Nephron progenitor cell (in vitro differentiated cells): ENCODE data around the gene TSPAN10.

ENCODE experiments used
- DNase-seq: peaks from one replicate; pipeline ENCODE4 v3.0.0; 2021
- H3K27ac Mint-ChIP-seq: 2 replicates; pipeline ENCODE4 v1.8.0; 2021; ENCODE audit warnings: mild to moderate bottlenecking, moderate library complexity, mixed read lengths
- H3K27me3 Mint-ChIP-seq: 2 replicates; pipeline ENCODE4 v1.8.0; 2021; ENCODE audit warnings: mild to moderate bottlenecking, low read depth, mixed read lengths; ENCODE audit not compliant: poor library complexity
- H3K36me3 Mint-ChIP-seq: 2 replicates; pipeline ENCODE4 v1.8.0; 2021; ENCODE audit warnings: low read depth, mixed read lengths
- H3K4me1 Mint-ChIP-seq: 2 replicates; pipeline ENCODE4 v1.8.0; 2021; ENCODE audit warnings: mixed read lengths
- H3K4me3 Mint-ChIP-seq: 2 replicates; pipeline ENCODE4 v1.8.0; 2021; ENCODE audit warnings: mild to moderate bottlenecking, moderate library complexity, mixed read lengths
- H3K9me3 Mint-ChIP-seq: 2 replicates; pipeline ENCODE4 v1.8.0; 2021; ENCODE audit warnings: mild to moderate bottlenecking, moderate library complexity, mixed read lengths
- TF ChIP-seq, protein P1 (sequence below): fragments of 200-600 bp; sonication (generic); IDR thresholded peaks from 2 replicates; pipeline ENCODE4 v1.5.0; 2021; ENCODE audit warnings: antibody characterized with exemption

TSPAN10 gene

GRCh38 chr17:81652906-81653771, 16.1 kb downstream of the TSPAN10 start:
- Mint-ChIP-seq H3K4me3 (peak overlapping the region; percentile 50), H3K36me3 (no peaks in the 10 kb centered on the region), H3K27me3 (peaks cover 10% of the 10 kb centered on the region), H3K4me1 (peaks cover 32% of the 10 kb centered on the region), H3K27ac (peak overlapping the region; percentile 25), H3K9me3 (peaks cover 11% of the 10 kb centered on the region)
- TF ChIP-seq, protein P1, sequence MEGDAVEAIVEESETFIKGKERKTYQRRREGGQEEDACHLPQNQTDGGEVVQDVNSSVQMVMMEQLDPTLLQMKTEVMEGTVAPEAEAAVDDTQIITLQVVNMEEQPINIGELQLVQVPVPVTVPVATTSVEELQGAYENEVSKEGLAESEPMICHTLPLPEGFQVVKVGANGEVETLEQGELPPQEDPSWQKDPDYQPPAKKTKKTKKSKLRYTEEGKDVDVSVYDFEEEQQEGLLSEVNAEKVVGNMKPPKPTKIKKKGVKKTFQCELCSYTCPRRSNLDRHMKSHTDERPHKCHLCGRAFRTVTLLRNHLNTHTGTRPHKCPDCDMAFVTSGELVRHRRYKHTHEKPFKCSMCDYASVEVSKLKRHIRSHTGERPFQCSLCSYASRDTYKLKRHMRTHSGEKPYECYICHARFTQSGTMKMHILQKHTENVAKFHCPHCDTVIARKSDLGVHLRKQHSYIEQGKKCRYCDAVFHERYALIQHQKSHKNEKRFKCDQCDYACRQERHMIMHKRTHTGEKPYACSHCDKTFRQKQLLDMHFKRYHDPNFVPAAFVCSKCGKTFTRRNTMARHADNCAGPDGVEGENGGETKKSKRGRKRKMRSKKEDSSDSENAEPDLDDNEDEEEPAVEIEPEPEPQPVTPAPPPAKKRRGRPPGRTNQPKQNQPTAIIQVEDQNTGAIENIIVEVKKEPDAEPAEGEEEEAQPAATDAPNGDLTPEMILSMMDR, result no peak
- peak; percentile 42 for DNase-seq

DNA sequence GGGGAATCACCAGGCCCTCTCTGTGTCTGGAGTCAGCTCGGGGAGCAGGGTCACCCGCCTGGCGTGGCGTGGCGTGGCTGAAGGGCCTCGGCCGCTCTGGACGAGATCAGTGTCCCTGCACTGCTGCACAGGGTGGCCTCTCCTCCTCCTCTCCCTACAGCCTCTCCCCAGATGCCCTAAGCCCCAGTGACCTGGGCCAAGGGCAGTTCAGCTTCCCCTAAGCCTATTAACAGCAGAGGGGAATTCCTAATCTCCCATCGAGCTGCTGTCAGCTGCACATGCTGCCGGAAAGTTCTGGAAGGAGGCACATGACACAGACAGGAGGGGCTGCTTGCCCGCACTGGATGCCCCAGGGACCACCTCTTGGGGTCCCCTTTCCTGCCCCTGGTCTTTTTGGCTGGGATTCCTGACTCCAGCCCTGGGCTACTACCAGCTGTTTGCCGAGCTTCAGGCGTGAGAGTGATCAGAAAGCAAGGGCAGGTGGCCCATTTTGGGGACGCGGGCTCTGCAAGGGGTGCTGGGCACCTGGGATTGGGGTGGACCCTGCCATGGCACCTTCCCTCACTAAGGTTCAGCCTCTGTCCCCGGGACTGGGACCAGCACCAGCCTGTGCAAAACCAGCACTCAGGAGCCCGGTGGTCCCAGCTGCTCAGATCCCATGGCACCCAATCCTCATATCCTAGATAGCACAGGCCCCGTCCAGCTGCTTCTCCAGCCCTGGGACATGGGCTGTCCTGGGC, 18.6 kb downstream of the TSPAN10 start:
- H3K27me3 Mint-ChIP-seq, result peaks cover 3% of the 10 kb centered on the region
- TF ChIP-seq, protein P1, result no peak
- DNase-seq, result no peak

GRCh38 chr17:81656118-81656743, 19.2 kb downstream of the TSPAN10 start, which contains the start of gene PDE6G:
TSS of gene PDE6G (minus strand) at chr17:81656542. CDS start at chr17:81653305, 3,237 bp downstream.
- Mint-ChIP-seq H3K4me1 (peaks cover 32% of the 10 kb centered on the region), H3K27ac (peak within 1 kb of the TSS; percentile 81), H3K9me3 (no peaks in the 10 kb centered on the region), H3K4me3 (no peak within 1 kb of the TSS), H3K27me3 (peaks cover 3% of the 10 kb centered on the region), H3K36me3 (no peaks in the 10 kb centered on the region)
- DNase-seq, result no peak
- TF ChIP-seq, protein P1, result no peak

More for the DNA sequence above, 18.6 kb downstream of the TSPAN10 start:
- no peaks in the 10 kb centered on the region for H3K9me3 Mint-ChIP-seq
- H3K4me1 Mint-ChIP-seq, result peaks cover 32% of the 10 kb centered on the region
- H3K27ac Mint-ChIP-seq, result peak overlapping the region; percentile 57
- no peaks in the 10 kb centered on the region for H3K36me3 Mint-ChIP-seq
- H3K4me3 Mint-ChIP-seq, result no peak overlapping the region

DNA sequence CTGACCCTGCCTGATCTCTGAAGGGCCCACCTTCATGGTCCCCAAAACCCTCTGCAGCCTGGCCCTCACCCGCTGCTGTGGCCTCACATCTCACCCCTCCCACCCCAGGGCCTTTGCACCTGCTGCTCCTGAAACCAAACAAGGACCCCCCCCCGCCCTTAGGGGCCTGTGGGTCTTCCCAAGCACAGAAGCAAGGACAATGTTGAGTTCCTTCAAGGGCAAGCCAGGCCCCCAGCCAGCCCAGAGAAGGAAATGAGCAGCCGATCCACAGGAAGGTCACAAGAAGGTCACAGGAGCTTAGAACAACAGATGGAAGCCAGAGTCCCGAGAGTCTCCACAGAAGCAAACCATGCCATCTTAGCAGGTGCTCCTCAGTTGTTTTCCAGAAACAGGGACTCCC, 19.8 kb downstream of the TSPAN10 start:
- no peaks in the 10 kb centered on the region for H3K9me3 Mint-ChIP-seq
- no peak overlapping the region for H3K4me3 Mint-ChIP-seq
- peaks cover 29% of the 10 kb centered on the region for H3K4me1 Mint-ChIP-seq
- no peak for DNase-seq
- H3K27ac Mint-ChIP-seq, result peak overlapping the region; percentile 81
- TF ChIP-seq, protein P1, result no peak
- peaks cover 3% of the 10 kb centered on the region for H3K27me3 Mint-ChIP-seq
- H3K36me3 Mint-ChIP-seq, result no peaks in the 10 kb centered on the region

DNA sequence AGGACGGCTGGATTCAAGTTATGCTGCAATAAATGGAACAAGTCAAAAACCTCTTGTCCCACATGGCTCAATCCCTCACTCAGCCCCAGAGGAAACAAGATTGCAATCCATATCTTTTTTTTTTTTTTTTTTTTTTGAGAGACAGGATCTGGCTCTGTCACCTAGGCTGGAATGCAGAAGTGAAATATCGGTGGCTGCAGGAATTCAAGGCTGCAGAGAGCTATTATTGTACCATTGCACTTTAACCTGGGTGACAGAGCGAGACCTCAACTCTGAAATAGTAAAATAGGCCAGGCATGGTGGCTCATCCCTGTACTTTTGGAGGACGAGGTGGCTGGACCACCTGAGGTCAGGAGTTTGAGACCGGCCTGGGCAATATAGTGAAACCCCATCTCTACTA, 22.0 kb downstream of the TSPAN10 start:
- no peak overlapping the region for H3K4me3 Mint-ChIP-seq
- H3K4me1 Mint-ChIP-seq, result peaks cover 11% of the 10 kb centered on the region
- TF ChIP-seq, protein P1, result no peak
- DNase-seq, result no peak
- H3K27ac Mint-ChIP-seq, result no peak overlapping the region
- H3K36me3 Mint-ChIP-seq, result no peaks in the 10 kb centered on the region
- H3K9me3 Mint-ChIP-seq, result no peaks in the 10 kb centered on the region
- peaks cover 3% of the 10 kb centered on the region for H3K27me3 Mint-ChIP-seq
